HG02763 (cell line): Measurements from ENCODE around the gene HDGFL2.
"Not testable (repeated sequence)": the region's sequence is repeated elsewhere in the genome, so short reads cannot be mapped to it uniquely, and the experiment has no call there.

Source experiments
- ATAC-seq: cut with Tn5 transposase; IDR thresholded peaks from one replicate; pipeline ENCODE4 v1.9.1; 2021; ENCODE audit warnings: mild to moderate bottlenecking, moderate library complexity; ENCODE audit not compliant: unreplicated experiment

HDGFL2 gene

GRCh38 chr19:4511300-4512054 is 39.4 kb downstream of the HDGFL2 start:
- ATAC-seq: no peak

GRCh38 chr19:4512070-4512469 is 40.0 kb downstream of the HDGFL2 start:
- no peak for ATAC-seq

GRCh38 chr19:4513248-4513647 is 41.2 kb downstream of the HDGFL2 start:
- no peak for ATAC-seq

GRCh38 chr19:4515732-4516131 is 43.6 kb downstream of the HDGFL2 start:
- ATAC-seq: no peak

GRCh38 chr19:4516199-4516938 is 44.3 kb downstream of the HDGFL2 start:
- no peak for ATAC-seq

- ATAC-seq: no peak
Observed at GRCh38 chr19:4516939-4517300, 44.8 kb downstream of the HDGFL2 start.

GRCh38 chr19:4517451-4518057 is 45.5 kb downstream of the HDGFL2 start:
- no peak for ATAC-seq

GRCh38 chr19:4518345-4519171 is 46.5 kb downstream of the HDGFL2 start, which contains the start of gene PLIN4:
Gene PLIN4 (minus strand): TSS chr19:4518486. CDS start chr19:4518272, 214 bp downstream.
- ATAC-seq: no peak

- no peak for ATAC-seq
Observed at GRCh38 chr19:4519172-4519496, 47.0 kb downstream of the HDGFL2 start.

- no peak for ATAC-seq
Observed at GRCh38 chr19:4519521-4520277, 47.6 kb downstream of the HDGFL2 start.

GRCh38 chr19:4521170-4521887 is 49.2 kb downstream of the HDGFL2 start:
- ATAC-seq: no peak

GRCh38 chr19:4521888-4522242 is 49.8 kb downstream of the HDGFL2 start:
- ATAC-seq: no peak

GRCh38 chr19:4522291-4523002 is 50.4 kb downstream of the HDGFL2 start:
- ATAC-seq: no peak

GRCh38 chr19:4523306-4524110 is 51.4 kb downstream of the HDGFL2 start:
- ATAC-seq: no peak

GRCh38 chr19:4524808-4525562 is 52.9 kb downstream of the HDGFL2 start:
- ATAC-seq: no peak

- ATAC-seq: no peak
Observed at GRCh38 chr19:4525563-4526002, 53.5 kb downstream of the HDGFL2 start.

GRCh38 chr19:4527377-4527776 is 55.3 kb downstream of the HDGFL2 start:
- ATAC-seq: not testable (repeated sequence)

- no peak for ATAC-seq
Observed at GRCh38 chr19:4528843-4529242, 56.7 kb downstream of the HDGFL2 start.
